Middle frontal gyrus (tissue), 1 donor: ENCODE measurements around the gene LIPN.

ENCODE experiments used
- DNase-seq: peaks from one replicate; pipeline ENCODE4 v3.0.0-alpha.2; 2015; ENCODE audit warnings: low spot score; ENCODE audit errors: extremely low spot score

LIPN gene

GRCh38 chr10:88826388-88826787, 66.6 kb downstream of the LIPN start:
- no peak for DNase-seq

- DNase-seq: no peak
Observed at GRCh38 chr10:88827671-88828070, 67.9 kb downstream of the LIPN start.

GRCh38 chr10:88828310-88828709, 68.5 kb downstream of the LIPN start:
- no peak for DNase-seq
